ENCODE measurements around the gene ADAM19. TPM values are rescaled to one million over a fixed set of nuclear protein-coding genes. Genes with fewer than 3 reads are reported as not detected.

Gene ADAM19
- total and polyA plus RNA-seq, 2 experiments from 2014 or later, result 9.1 to 13.2 TPM

- Histone ChIP-seq H3K4me3 (no peak overlapping the region), H3K27ac (ENCODE audit: low read depth) (no peak overlapping the region), H3K4me1 (ENCODE audit: insufficient read depth) (no peaks in the 10 kb centered on the region), H2AFZ (no peak overlapping the region), H3K27me3 (ENCODE audit: insufficient read depth) (no peaks in the 10 kb centered on the region), H3K4me2 (no peak overlapping the region), H3K79me2 (replicated peaks; ENCODE audit: insufficient read depth) (no peaks in the 10 kb centered on the region), H4K20me1 (replicated peaks; ENCODE audit: insufficient read depth) (no peaks in the 10 kb centered on the region), H3F3A (replicated peaks; ENCODE audit: low read depth) (no peaks in the 10 kb centered on the region), H3K36me3 (ENCODE audit: insufficient read depth) (peaks cover 9% of the 10 kb centered on the region; the same call in 1 of the 2 replicates), H3K9me2 (ENCODE audit: insufficient read depth) (peaks cover 14% of the 10 kb centered on the region; the same call in 1 of the 2 replicates)
- TF ChIP-seq JUNB (IDR thresholded peaks at IDR 0.05; ENCODE audit: unreplicated experiment), result no peak
- TF ChIP-seq CTCF (conservative IDR thresholded peaks at IDR 0.05; ENCODE audit: low read depth in 2 of 2), result no peak
- TF ChIP-seq REST (IDR thresholded peaks at IDR 0.05; ENCODE audit: unreplicated experiment), result no peak
- no peak for TF ChIP-seq ETS1 (IDR thresholded peaks at IDR 0.05)
- TF ChIP-seq CREB1 (CRISPR knock-in tag; IDR thresholded peaks at IDR 0.05; ENCODE audit: low read depth), result no peak
- no peak for TF ChIP-seq NANOG (IDR thresholded peaks at IDR 0.05; ENCODE audit: borderline replicate concordance)
- TF ChIP-seq ZNF114 (CRISPR knock-in tag; IDR thresholded peaks at IDR 0.05), result no peak
- no peak for TF ChIP-seq EZH2phosphoT487 (IDR thresholded peaks at IDR 0.05; ENCODE audit: unreplicated experiment)
- TF ChIP-seq STAT1 (IDR thresholded peaks at IDR 0.05; ENCODE audit: unreplicated experiment), result no peak
- no peak for TF ChIP-seq EZH2 (IDR thresholded peaks at IDR 0.05; ENCODE audit: low read depth, unreplicated experiment)
- 0 out of 3 replicates have a peak, but pooled peaks cover 3% of the 10 kb centered on the region for H3K36me3 Mint-ChIP-seq (ENCODE audit: low read depth)
- no peak overlapping the region for H3K27ac Mint-ChIP-seq
- ATAC-seq, result no peak
- H3K9me3 Mint-ChIP-seq, result no peaks in the 10 kb centered on the region
- peaks cover 2% of the 10 kb centered on the region for H3K27me3 Mint-ChIP-seq (ENCODE audit: insufficient read depth, low read depth, poor library complexity)
- no peak for DNase-seq (ENCODE audit: low spot score)
- H3K4me3 Mint-ChIP-seq, result no peak overlapping the region
- H3K4me1 Mint-ChIP-seq, result no peaks in the 10 kb centered on the region
These were observed 58.8 kb downstream of the ADAM19 start for GRCh38 chr5:157516626-157517325.

Data from GM23338 (cell line).